Measurements from ENCODE around the gene SPOCK1. TPM values are rescaled to one million over a fixed set of nuclear protein-coding genes. Genes with fewer than 3 reads are reported as not detected.

SPOCK1 gene
- total RNA-seq, 1 experiment from 2014 or later = 9.8 TPM

DNA sequence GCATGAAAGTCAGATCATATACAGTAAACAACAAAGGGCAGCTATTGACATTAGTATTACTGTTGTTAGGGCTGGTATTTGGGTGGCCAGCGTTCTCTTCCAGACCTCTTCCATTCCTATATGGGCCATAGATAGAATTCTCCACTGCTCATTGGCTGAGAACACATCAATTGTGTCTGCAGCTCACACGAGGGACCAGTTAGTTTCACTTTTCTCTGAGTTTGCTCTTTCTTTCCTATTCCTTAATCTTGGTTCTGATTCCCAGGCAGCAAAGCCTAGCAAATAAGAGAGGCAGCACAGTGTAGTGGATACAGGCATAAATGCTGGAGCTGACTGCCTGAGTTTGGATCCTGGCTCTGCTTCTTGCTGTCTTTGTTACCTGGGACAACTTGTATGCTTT lies 476.4 kb downstream of the SPOCK1 start:
- DNase-seq (no peak), ATAC-seq (no peak)
- Histone ChIP-seq H3K27ac (ENCODE audit: low read length) (no peak overlapping the region), H4K20me1 (ENCODE audit: low read length) (no peaks in the 10 kb centered on the region), H3K4me1 (ENCODE audit: insufficient read depth, low read length) (no peaks in the 10 kb centered on the region; the same call in 1 of the 2 replicates), H3K36me3 (ENCODE audit: low read depth, low read length) (no peaks in the 10 kb centered on the region), H3K79me2 (ENCODE audit: low read length) (no peaks in the 10 kb centered on the region), H3K9me3 (ENCODE audit: low read length) (no peaks in the 10 kb centered on the region), H3K9ac (ENCODE audit: low read length) (no peak overlapping the region), H3K4me3 (ENCODE audit: low read length) (no peak overlapping the region), H2AFZ (ENCODE audit: low read length) (no peak overlapping the region), H3K9me2 (replicated peaks; ENCODE audit: low read length) (no peaks in the 10 kb centered on the region), H3F3A (ENCODE audit: low read length, unreplicated experiment) (no peaks in the 10 kb centered on the region), H3K27me3 (ENCODE audit: low read length) (no peaks in the 10 kb centered on the region), H3K4me2 (ENCODE audit: low read length) (no peak overlapping the region)
- ChIA-PET CTCF (no interaction called here), POLR2A (ENCODE audit: unreplicated experiment) (no interaction called here)
- intact Hi-C loops (cut with micrococcal nuclease) = no loop called here
- BruUV-seq (replicated peaks) = no TSS peak
- TF ChIP-seq EZH2phosphoT487 (IDR thresholded peaks at IDR 0.05; ENCODE audit: borderline replicate concordance, low read length) = no peak
- TF ChIP-seq, protein P1, sequence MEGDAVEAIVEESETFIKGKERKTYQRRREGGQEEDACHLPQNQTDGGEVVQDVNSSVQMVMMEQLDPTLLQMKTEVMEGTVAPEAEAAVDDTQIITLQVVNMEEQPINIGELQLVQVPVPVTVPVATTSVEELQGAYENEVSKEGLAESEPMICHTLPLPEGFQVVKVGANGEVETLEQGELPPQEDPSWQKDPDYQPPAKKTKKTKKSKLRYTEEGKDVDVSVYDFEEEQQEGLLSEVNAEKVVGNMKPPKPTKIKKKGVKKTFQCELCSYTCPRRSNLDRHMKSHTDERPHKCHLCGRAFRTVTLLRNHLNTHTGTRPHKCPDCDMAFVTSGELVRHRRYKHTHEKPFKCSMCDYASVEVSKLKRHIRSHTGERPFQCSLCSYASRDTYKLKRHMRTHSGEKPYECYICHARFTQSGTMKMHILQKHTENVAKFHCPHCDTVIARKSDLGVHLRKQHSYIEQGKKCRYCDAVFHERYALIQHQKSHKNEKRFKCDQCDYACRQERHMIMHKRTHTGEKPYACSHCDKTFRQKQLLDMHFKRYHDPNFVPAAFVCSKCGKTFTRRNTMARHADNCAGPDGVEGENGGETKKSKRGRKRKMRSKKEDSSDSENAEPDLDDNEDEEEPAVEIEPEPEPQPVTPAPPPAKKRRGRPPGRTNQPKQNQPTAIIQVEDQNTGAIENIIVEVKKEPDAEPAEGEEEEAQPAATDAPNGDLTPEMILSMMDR (conservative IDR thresholded peaks at IDR 0.05; ENCODE audit: low read depth, low read length) = no peak
- TF ChIP-seq EZH2 (IDR thresholded peaks at IDR 0.05; ENCODE audit: low read length, unreplicated experiment) = no peak

DNA sequence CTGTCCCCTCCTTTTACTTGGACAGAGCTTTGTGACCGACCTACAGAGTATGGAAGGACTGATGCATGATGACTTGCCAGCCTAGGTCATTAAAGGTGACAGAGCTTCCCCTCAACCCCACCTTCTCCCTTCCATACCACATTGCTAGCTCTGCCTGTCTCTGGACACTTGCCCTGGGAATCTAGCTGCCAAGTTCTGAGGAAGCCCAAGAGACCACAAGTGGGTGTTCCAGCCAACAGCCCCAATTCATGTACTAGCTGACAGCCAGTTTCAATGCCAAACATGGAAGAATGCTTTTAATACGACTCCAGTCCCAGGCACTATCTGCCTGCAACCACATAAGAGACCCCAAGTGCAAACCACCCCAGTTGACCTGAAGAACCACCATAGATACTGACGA lies 477.1 kb downstream of the SPOCK1 start:
- ATAC-seq (no peak), DNase-seq (no peak)
- Histone ChIP-seq H3K4me1 (ENCODE audit: insufficient read depth, low read length) (no peaks in the 10 kb centered on the region; the same call in 1 of the 2 replicates), H2AFZ (ENCODE audit: low read length) (no peak overlapping the region), H3K79me2 (ENCODE audit: low read length) (no peaks in the 10 kb centered on the region), H3K27ac (ENCODE audit: low read length) (no peak overlapping the region), H3K4me3 (ENCODE audit: low read length) (no peak overlapping the region), H4K20me1 (ENCODE audit: low read length) (no peaks in the 10 kb centered on the region), H3K4me2 (ENCODE audit: low read length) (no peak overlapping the region), H3K9me3 (ENCODE audit: low read length) (no peaks in the 10 kb centered on the region), H3F3A (ENCODE audit: low read length, unreplicated experiment) (no peaks in the 10 kb centered on the region), H3K27me3 (ENCODE audit: low read length) (no peaks in the 10 kb centered on the region), H3K9me2 (replicated peaks; ENCODE audit: low read length) (no peaks in the 10 kb centered on the region), H3K9ac (ENCODE audit: low read length) (no peak overlapping the region), H3K36me3 (ENCODE audit: low read depth, low read length) (no peaks in the 10 kb centered on the region)
- TF ChIP-seq EZH2phosphoT487 (IDR thresholded peaks at IDR 0.05; ENCODE audit: borderline replicate concordance, low read length) (no peak), EZH2 (IDR thresholded peaks at IDR 0.05; ENCODE audit: low read length, unreplicated experiment) (no peak)
- TF ChIP-seq, protein P1 (conservative IDR thresholded peaks at IDR 0.05; ENCODE audit: low read depth, low read length) = no peak
- POLR2A ChIA-PET (ENCODE audit: unreplicated experiment) = no interaction called here
- intact Hi-C loops (cut with micrococcal nuclease) = no loop called here
- CTCF ChIA-PET = no interaction called here
- no TSS peak for BruUV-seq (replicated peaks)

DNA sequence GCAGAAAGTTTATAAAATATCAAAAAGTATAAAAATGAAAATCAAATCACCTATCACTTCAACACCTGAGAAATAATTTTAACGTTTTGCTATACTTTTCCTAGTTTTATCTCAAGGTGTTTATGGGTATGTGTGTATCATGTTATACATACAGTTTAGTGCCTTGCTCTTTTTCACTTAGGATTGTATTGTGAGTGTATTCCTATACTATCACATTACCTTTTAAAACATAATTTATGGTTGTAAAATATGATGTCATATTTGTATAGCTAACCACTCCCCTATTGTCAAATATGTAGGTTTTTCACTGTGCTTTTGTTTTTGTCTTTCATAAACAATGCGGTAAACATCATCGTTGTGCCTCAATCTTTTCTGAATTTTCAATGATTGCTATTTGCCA lies 479.9 kb downstream of the SPOCK1 start:
- H3K79me2 ChIP-seq (ENCODE audit: low read length) = no peaks in the 10 kb centered on the region
- intact Hi-C loops (cut with micrococcal nuclease) = no loop called here
- no peaks in the 10 kb centered on the region for H3K9me3 ChIP-seq (ENCODE audit: low read length)
- no peak overlapping the region for H3K4me2 ChIP-seq (ENCODE audit: low read length)
- H4K20me1 ChIP-seq (ENCODE audit: low read length) = no peaks in the 10 kb centered on the region
- DNase-seq = no peak
- CTCF ChIA-PET = no interaction called here
- no peak for TF ChIP-seq EZH2phosphoT487 (IDR thresholded peaks at IDR 0.05; ENCODE audit: borderline replicate concordance, low read length)
- no peak overlapping the region for H3K27ac ChIP-seq (ENCODE audit: low read length)
- no peak overlapping the region for H3K9ac ChIP-seq (ENCODE audit: low read length)
- H2AFZ ChIP-seq (ENCODE audit: low read length) = no peak overlapping the region
- H3K27me3 ChIP-seq (ENCODE audit: low read length) = no peaks in the 10 kb centered on the region
- no peaks in the 10 kb centered on the region for H3K36me3 ChIP-seq (ENCODE audit: low read depth, low read length)
- peak; percentile 66 for ATAC-seq
- H3K4me1 ChIP-seq (ENCODE audit: insufficient read depth, low read length) = no peaks in the 10 kb centered on the region; the same call in 1 of the 2 replicates
- no TSS peak for BruUV-seq (replicated peaks)
- H3F3A ChIP-seq (ENCODE audit: low read length, unreplicated experiment) = no peaks in the 10 kb centered on the region
- no peaks in the 10 kb centered on the region for H3K9me2 ChIP-seq (replicated peaks; ENCODE audit: low read length)
- no peak overlapping the region for H3K4me3 ChIP-seq (ENCODE audit: low read length)
- POLR2A ChIA-PET (ENCODE audit: unreplicated experiment) = no interaction called here
